Activated CD8-positive, alpha-beta T cell treated with anti-CD3 and anti-CD28 coated beads for 36 hours (primary cell): ENCODE results near the gene PUS1. TPM values are rescaled to one million over a fixed set of nuclear protein-coding genes. Genes with fewer than 3 reads are reported as not detected.
A peak's percentile ranks its signal among the peaks of the same experiment; 100 is the strongest.
"Not testable (repeated sequence)": the region's sequence is repeated elsewhere in the genome, so short reads cannot be mapped to it uniquely, and the experiment has no call there.

Experiments
- ATAC-seq: fragments of 200-7000 bp; cut with Tn5 transposase; one replicate; pipeline ENCODE4 v1.10.0; 2021; ENCODE audit warnings: mild to moderate bottlenecking, moderate library complexity
- CTCF ChIA-PET: fragments of 350-600 bp; sonication (Branson Sonifier 250); formaldehyde crosslinking; loops from one replicate; lab custom pipeline; 2021; ENCODE audit warnings: antibody characterized with exemption; lab: Charles Lee
- POLR2A ChIA-PET: fragments of 350-600 bp; sonication (Branson Sonifier 250); formaldehyde crosslinking; loops from one replicate; lab custom pipeline; 2021; ENCODE audit warnings: antibody characterized with exemption; lab: Charles Lee
- DNase-seq: peaks from one replicate; pipeline ENCODE4 v3.0.0-alpha.2; 2020
- H3K27ac Mint-ChIP-seq: one replicate; pipeline ENCODE4 v1.8.0; 2021; ENCODE audit warnings: mild to moderate bottlenecking, mixed read lengths
- H3K27me3 Mint-ChIP-seq: one replicate; pipeline ENCODE4 v1.8.0; 2021; ENCODE audit warnings: mixed read lengths
- H3K36me3 Mint-ChIP-seq: one replicate; pipeline ENCODE4 v1.8.0; 2021; ENCODE audit warnings: low read depth, mixed read lengths
- H3K4me1 Mint-ChIP-seq: one replicate; pipeline ENCODE4 v1.8.0; 2021; ENCODE audit warnings: low read depth, mixed read lengths
- H3K4me3 Mint-ChIP-seq: one replicate; pipeline ENCODE4 v1.8.0; 2021; ENCODE audit warnings: mild to moderate bottlenecking, moderate library complexity, mixed read lengths
- H3K9me3 Mint-ChIP-seq: one replicate; pipeline ENCODE4 v1.8.0; 2021; ENCODE audit warnings: mixed read lengths
- intact Hi-C: fragments of 100-400 bp; cut with micrococcal nuclease; formaldehyde crosslinking; loops from one replicate; pipeline ENCODE4 v1.10.0; 2022
- total RNA-seq, 2 experiments: library from RNA; stranded (reverse); gene quantifications; one replicate each; pipeline ENCODE4 v1.2.3, GENCODE V29; 2021
- TF ChIP-seq, protein P1 (sequence below): fragments of 200-600 bp; IDR thresholded peaks from one replicate; pipeline ENCODE4 v1.8.0; 2022; ENCODE audit warnings: antibody characterized with exemption, mild to moderate bottlenecking

PUS1 gene
- total RNA-seq, 2 experiments from 2014 or later: 68.2 to 71.7 TPM

DNA sequence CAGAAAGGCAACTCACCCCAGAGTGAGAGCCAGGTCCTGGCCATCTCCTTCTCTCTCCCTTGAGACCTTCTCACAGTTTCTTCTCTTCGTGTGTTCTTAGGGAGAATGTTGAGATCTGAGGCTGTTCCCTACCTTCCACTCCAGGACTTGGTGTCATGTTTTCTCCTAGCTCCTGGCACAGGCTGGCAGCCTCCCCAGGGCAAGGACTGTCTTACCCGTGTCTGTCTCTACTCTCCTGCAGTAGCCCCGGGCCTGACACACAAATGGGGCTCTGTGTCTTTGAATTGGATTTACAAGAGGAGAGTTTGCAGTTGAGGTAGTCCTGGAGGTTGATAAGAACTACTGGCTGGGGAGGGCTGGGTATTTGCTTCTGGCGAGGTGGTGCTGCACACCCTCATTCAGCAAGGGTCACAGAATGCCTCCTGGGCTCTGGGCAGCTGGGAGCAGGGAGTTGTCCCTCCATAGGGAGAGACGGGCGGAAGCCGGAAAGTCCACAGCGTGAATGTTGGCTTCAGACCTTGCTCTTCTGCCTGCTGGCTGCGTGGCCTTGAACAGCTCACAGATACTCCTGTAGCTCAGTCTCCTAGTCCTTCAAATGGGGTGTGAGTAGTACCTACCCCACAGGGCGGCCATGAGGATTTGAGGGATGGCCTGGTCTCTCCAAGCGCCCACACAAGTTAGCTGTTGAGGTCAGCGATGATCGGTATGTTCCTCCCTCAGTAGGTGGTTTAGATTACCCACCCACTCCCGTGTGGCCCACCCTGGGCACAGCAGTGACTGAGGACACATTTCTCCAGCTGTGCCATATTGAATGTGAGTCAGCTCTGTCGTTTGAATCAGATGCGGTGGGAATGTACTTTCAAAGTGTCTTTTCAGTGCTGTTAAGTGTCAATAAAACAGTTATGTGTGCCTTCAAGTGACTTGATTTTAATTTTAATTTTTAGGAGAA is 30.8 kb downstream of the PUS1 start:
- CTCF ChIA-PET: interaction anchor here (1.1 kb wide), 1 partner anchor 14 kb away, joined by 3 read pairs; no protein-coding TSS in a partner anchor
- Mint-ChIP-seq H3K9me3 (no peaks in the 10 kb centered on the region), H3K36me3 (peaks cover 13% of the 10 kb centered on the region), H3K27ac (peak overlapping the region; percentile 43), H3K4me3 (no peak overlapping the region), H3K27me3 (no peaks in the 10 kb centered on the region), H3K4me1 (peaks cover 64% of the 10 kb centered on the region)
- no peak for DNase-seq
- intact Hi-C loops: no loop called here
- TF ChIP-seq, protein P1, sequence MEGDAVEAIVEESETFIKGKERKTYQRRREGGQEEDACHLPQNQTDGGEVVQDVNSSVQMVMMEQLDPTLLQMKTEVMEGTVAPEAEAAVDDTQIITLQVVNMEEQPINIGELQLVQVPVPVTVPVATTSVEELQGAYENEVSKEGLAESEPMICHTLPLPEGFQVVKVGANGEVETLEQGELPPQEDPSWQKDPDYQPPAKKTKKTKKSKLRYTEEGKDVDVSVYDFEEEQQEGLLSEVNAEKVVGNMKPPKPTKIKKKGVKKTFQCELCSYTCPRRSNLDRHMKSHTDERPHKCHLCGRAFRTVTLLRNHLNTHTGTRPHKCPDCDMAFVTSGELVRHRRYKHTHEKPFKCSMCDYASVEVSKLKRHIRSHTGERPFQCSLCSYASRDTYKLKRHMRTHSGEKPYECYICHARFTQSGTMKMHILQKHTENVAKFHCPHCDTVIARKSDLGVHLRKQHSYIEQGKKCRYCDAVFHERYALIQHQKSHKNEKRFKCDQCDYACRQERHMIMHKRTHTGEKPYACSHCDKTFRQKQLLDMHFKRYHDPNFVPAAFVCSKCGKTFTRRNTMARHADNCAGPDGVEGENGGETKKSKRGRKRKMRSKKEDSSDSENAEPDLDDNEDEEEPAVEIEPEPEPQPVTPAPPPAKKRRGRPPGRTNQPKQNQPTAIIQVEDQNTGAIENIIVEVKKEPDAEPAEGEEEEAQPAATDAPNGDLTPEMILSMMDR: no peak
- peak; percentile 32 for ATAC-seq
- POLR2A ChIA-PET: no interaction called here

- CTCF ChIA-PET: interaction anchor here (1.1 kb wide), 1 partner anchor 13 kb away, joined by 3 read pairs; no protein-coding TSS in a partner anchor
- Mint-ChIP-seq H3K36me3 (peaks cover 13% of the 10 kb centered on the region), H3K4me1 (peaks cover 67% of the 10 kb centered on the region)
- ATAC-seq, H3K27ac Mint-ChIP-seq, H3K9me3 Mint-ChIP-seq, intact Hi-C loops, H3K27me3 Mint-ChIP-seq, H3K4me3 Mint-ChIP-seq, DNase-seq, POLR2A ChIA-PET: not testable (repeated sequence)
These were observed 31.7 kb downstream of the PUS1 start for GRCh38 chr12:131960590-131961325.

GRCh38 chr12:131961328-131961727 is 32.3 kb downstream of the PUS1 start:
- POLR2A ChIA-PET, CTCF ChIA-PET, H3K27ac Mint-ChIP-seq, H3K9me3 Mint-ChIP-seq, intact Hi-C loops, H3K27me3 Mint-ChIP-seq, DNase-seq, H3K4me3 Mint-ChIP-seq, ATAC-seq: not testable (repeated sequence)
- Mint-ChIP-seq H3K36me3 (peaks cover 11% of the 10 kb centered on the region), H3K4me1 (peaks cover 61% of the 10 kb centered on the region)

DNA sequence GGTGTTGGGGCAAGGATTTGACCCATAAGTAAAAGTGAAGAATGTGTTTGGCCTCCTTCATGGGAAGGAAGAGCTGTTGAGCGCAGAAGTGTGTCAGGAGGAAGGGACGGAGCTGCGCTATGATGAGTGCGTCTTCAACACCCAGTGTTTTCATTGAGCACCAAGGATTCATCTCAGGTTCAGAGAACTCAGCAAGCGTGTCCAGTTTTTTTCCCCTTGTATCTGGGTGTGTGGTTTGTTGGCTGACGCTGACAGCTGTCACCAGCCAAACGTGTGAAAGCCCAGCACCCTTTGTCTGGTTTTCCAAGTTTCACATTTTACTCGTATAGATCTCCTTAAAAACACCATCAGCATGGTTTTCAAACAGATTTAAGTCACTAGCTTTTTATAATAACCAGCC is 33.0 kb downstream of the PUS1 start:
- no peak for DNase-seq
- Mint-ChIP-seq H3K27me3 (no peaks in the 10 kb centered on the region), H3K4me3 (no peak overlapping the region), H3K27ac (no peak overlapping the region), H3K9me3 (no peaks in the 10 kb centered on the region), H3K4me1 (peaks cover 58% of the 10 kb centered on the region), H3K36me3 (peaks cover 11% of the 10 kb centered on the region)
- POLR2A ChIA-PET: no interaction called here
- TF ChIP-seq, protein P1: no peak
- CTCF ChIA-PET: no interaction called here
- intact Hi-C loops: no loop called here
- ATAC-seq: no peak

- H3K4me1 Mint-ChIP-seq: peaks cover 59% of the 10 kb centered on the region
- no peak for ATAC-seq
- H3K27ac Mint-ChIP-seq: peak overlapping the region; percentile 12
- peaks cover 16% of the 10 kb centered on the region for H3K36me3 Mint-ChIP-seq
- no peaks in the 10 kb centered on the region for H3K9me3 Mint-ChIP-seq
- TF ChIP-seq, protein P1: no peak
- H3K4me3 Mint-ChIP-seq: no peak overlapping the region
- ChIA-PET CTCF (no interaction called here), POLR2A (no interaction called here)
- no peaks in the 10 kb centered on the region for H3K27me3 Mint-ChIP-seq
- intact Hi-C loops: no loop called here
- no peak for DNase-seq
These were observed 34.3 kb downstream of the PUS1 start for GRCh38 chr12:131963381-131963780.
